ENCODE results near the gene NBL1. TPM values are rescaled to one million over a fixed set of nuclear protein-coding genes. Genes with fewer than 3 reads are reported as not detected.

Gene NBL1
- total and polyA plus RNA-seq, 2 of the 4 experiments (the other 2 are of a cell fraction): 14.0 to 54.2 TPM

- 0 out of 4 replicates have a peak, but pooled peaks cover 0 to 2% of the 10 kb centered on the region in 2 experiments for H3K79me1 ChIP-seq (ENCODE audit: low read depth in 1 of 2, low read length in 2 of 2)
- no peak overlapping the region for H3K23ac ChIP-seq (ENCODE audit: low read depth, low read length)
- no peak overlapping the region for H4K5ac ChIP-seq (ENCODE audit: low read depth, low read length)
- no peak overlapping the region for H2BK15ac ChIP-seq (ENCODE audit: low read depth, low read length)
- no peak overlapping the region for H2BK5ac ChIP-seq (ENCODE audit: low read depth, low read length, poor library complexity, severe bottlenecking)
- H3K14ac ChIP-seq (replicated peaks; ENCODE audit: low read depth, low read length): no peak overlapping the region
- H2BK120ac ChIP-seq (ENCODE audit: low read depth, low read length): no peak overlapping the region
- ATAC-seq (ENCODE audit: low read depth) (no peak), DNase-seq (peak; percentile 52)
- no peak overlapping the region for H3K9ac ChIP-seq (ENCODE audit: low read depth, low read length)
- TF ChIP-seq SMC3 (IDR thresholded peaks at IDR 0.05; ENCODE audit: low read depth, low read length) (peak; percentile 33; the same call in 1 of the 2 replicates), RAD21 (IDR thresholded peaks at IDR 0.05; ENCODE audit: low read length) (peak; percentile 77), BHLHE40 (IDR thresholded peaks at IDR 0.05; ENCODE audit: low read depth, low read length) (no peak), CTCF (conservative IDR thresholded peaks at IDR 0.05; ENCODE audit: low read depth, low read length) (peak; percentile 75)
- no peak overlapping the region for H3K4ac ChIP-seq (ENCODE audit: low read depth, low read length)
- no peak overlapping the region for H3K18ac ChIP-seq (ENCODE audit: low read depth, low read length)
- no peak overlapping the region for H3K27ac ChIP-seq (ENCODE audit: insufficient read depth, low read length)
- intact Hi-C loops (cut with micrococcal nuclease): loop anchor here (1.0 to 10.0 kb wide), 4 partner anchors 43 to 491 kb away; partner anchors contain the start of gene OTUD3
- H2AK5ac ChIP-seq (ENCODE audit: low read depth, low read length): no peak overlapping the region
- no peak overlapping the region for H4K91ac ChIP-seq (ENCODE audit: insufficient read depth, low read depth, low read length)
- no peak overlapping the region for H2AFZ ChIP-seq (replicated peaks; ENCODE audit: low read length, poor library complexity)
- peaks cover 13% of the 10 kb centered on the region; the same call in 1 of the 2 replicates for H3K36me3 ChIP-seq (ENCODE audit: control insufficient read depth, insufficient read depth, low read length)
- H3K4me1 ChIP-seq (ENCODE audit: control insufficient read depth, insufficient read depth, low read length): peaks cover 1% of the 10 kb centered on the region; the same call in 1 of the 2 replicates
- no peak overlapping the region for H2AK9ac ChIP-seq (replicated peaks; ENCODE audit: low read depth, low read length, poor library complexity)
- peaks cover 37% of the 10 kb centered on the region for H3K27me3 ChIP-seq (ENCODE audit: control insufficient read depth, insufficient read depth, low read length)
- in situ Hi-C loops (cut with MboI; ENCODE audit: low sequenced_read_pairs): no loop called here
- H4K8ac ChIP-seq (ENCODE audit: low read depth in 2 of 2, low read length in 2 of 2): no peak overlapping the region
- H3K4me3 ChIP-seq (ENCODE audit: insufficient read depth, low read depth, low read length): no peak overlapping the region
- no peak overlapping the region for H3K4me2 ChIP-seq (ENCODE audit: low read depth, low read length)
- no peak overlapping the region for H3K56ac ChIP-seq (ENCODE audit: extremely low read depth, insufficient read depth, low read length)
- H2BK20ac ChIP-seq (ENCODE audit: low read depth, low read length): no peak overlapping the region
- POLR2A ChIA-PET (ENCODE audit: unreplicated experiment): interaction anchor here (0.7 kb wide), 1 partner anchor 44 kb away, joined by 4 read pairs; no protein-coding TSS in a partner anchor
- CTCF ChIA-PET: interaction anchor here (0.6 to 2.5 kb wide), 8 partner anchors 8 to 150 kb away, joined by 3 to 27 read pairs (median 4); no protein-coding TSS in a partner anchor
- WGBS, 2 experiments (ENCODE audit: extremely low coverage in 2 of 2, insufficient read length in 1 of 2): no CpG with 5 or more reads among the region's 9 CpGs
- H4K20me1 ChIP-seq (ENCODE audit: insufficient read depth, low read length): 0 out of 2 replicates have a peak, but pooled peaks cover 7% of the 10 kb centered on the region
- no TSS peak for BruUV-seq (replicated peaks)
- dilution Hi-C loops (cut with HindIII; ENCODE audit: low sequenced_read_pairs, unreplicated experiment): no loop called here
- no peaks in the 10 kb centered on the region for H3K9me3 ChIP-seq (ENCODE audit: control insufficient read depth, insufficient read depth, low read length)
- H3K9me1 ChIP-seq (ENCODE audit: insufficient read depth, low read length): peaks cover 6% of the 10 kb centered on the region
Measured at GRCh38 chr1:19661721-19662228, 17.7 kb downstream of the NBL1 start.

Measured in IMR-90 (cell line).